Esophagus muscularis mucosa (tissue), 4 donors: ENCODE results near the gene CABP7. TPM values are rescaled to one million over a fixed set of nuclear protein-coding genes. Genes with fewer than 3 reads are reported as not detected.

Experiments
- DNase-seq: peaks from one replicate; pipeline ENCODE4 v3.0.0-alpha.2; 2017; ENCODE audit errors: extremely low spot score
- H3K27ac ChIP-seq, 4 donors: fragments of 200-600 bp; sonication (generic); replicated peaks in 1 of 4; 1 replicate in 3 of 4; 2 replicates in 1 of 4; pipeline ENCODE4 v1.5.1; 2016 to 2019; ENCODE audit warnings: mild to moderate bottlenecking in 1 of 4
- H3K27me3 ChIP-seq, 4 donors: fragments of 200-600 bp; sonication (generic); one replicate each; pipeline versions ENCODE4 v1.5.1 to v1.6.0; 2016 to 2019
- H3K36me3 ChIP-seq, 4 donors: fragments of 200-600 bp; sonication (generic); one replicate each; pipeline ENCODE4 v1.5.1; 2016 to 2019
- H3K4me1 ChIP-seq, 4 donors: fragments of 200-600 bp; sonication (generic); one replicate each; pipeline ENCODE4 v1.5.1; 2016 to 2019
- H3K4me3 ChIP-seq, 4 donors: fragments of 200-600 bp; sonication (generic); 1 replicate in 2 of 4; 2 replicates in 2 of 4; pipeline ENCODE4 v1.5.1; 2016 to 2019; ENCODE audit warnings: mild to moderate bottlenecking in 4 of 4, moderate library complexity in 1 of 4
- H3K9me3 ChIP-seq, 4 donors: fragments of 200-600 bp; sonication (generic); 1 replicate in 3 of 4; 2 replicates in 1 of 4; pipeline ENCODE4 v1.5.1; 2016 to 2019
- CTCF ChIP-seq, 3 experiments: fragments of 200-600 bp in 2 of 3; fragments of 450-650 bp in 1 of 3; sonication (generic) in 2 of 3; IDR thresholded peaks; one replicate each; pipeline ENCODE4 v1.5.1; 2017 to 2019; ENCODE audit warnings: antibody characterized with exemption in 3 of 3, mild to moderate bottlenecking in 2 of 3, moderate library complexity in 1 of 3
- EP300 ChIP-seq: sonication (generic); formaldehyde crosslinking; IDR thresholded peaks from one replicate; pipeline ENCODE4 v1.6.1; 2017; ENCODE audit warnings: antibody characterized with exemption
- POLR2A ChIP-seq: fragments of 450-650 bp; IDR thresholded peaks from one replicate; pipeline ENCODE4 v1.6.1; 2017; ENCODE audit warnings: antibody characterized with exemption, moderate library complexity, mild to moderate bottlenecking, low read depth
- POLR2AphosphoS5 ChIP-seq, 2 donors: sonication (generic); formaldehyde crosslinking; IDR thresholded peaks; one replicate each; pipeline ENCODE4 v1.6.1; 2017; ENCODE audit warnings: antibody characterized with exemption in 2 of 2
- WGBS: methylation state at CpG from one replicate; pipeline ENCODE4 v1.1.5; 2018; 5-methylcytosine and 5-hydroxymethylcytosine counted together
- intact Hi-C: fragments of 100-400 bp; cut with DNase I; formaldehyde crosslinking; loops from one replicate; pipeline ENCODE4 v1.15.1; 2023
- total RNA-seq, 4 donors: library from RNA; depleted of rRNA; stranded (reverse); fragments of >200 nt; gene quantifications; one replicate each; pipeline versions ENCODE4 v1.1.0 to v1.2.1, GENCODE V29; 2016

CABP7 gene
- total RNA-seq, 4 donors from 2014 or later, result under 0.01 to 0.99 (median 0.54) TPM

DNA sequence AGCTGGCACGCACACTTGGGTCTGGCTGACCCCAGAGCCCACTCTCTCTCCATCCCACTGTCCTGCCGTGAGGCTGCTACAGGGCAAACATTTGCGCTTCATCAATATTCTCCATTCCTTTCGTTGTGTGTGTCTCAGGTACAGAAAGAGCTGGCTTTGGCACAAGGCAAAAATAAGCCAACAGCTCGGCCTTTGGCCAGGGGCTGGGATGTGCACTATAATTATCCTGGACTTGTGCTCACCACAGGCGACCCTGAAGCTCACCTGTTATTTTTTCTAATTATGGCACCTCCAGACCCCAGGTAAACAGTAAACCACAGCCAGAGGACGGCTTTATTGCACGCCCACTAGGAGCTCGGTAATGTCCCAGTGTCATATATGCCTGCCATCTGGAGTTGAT, 36.1 kb downstream of the CABP7 start:
- H3K4me1 ChIP-seq, result peaks cover 0 to 5% (median 0%) of the 10 kb centered on the region in 4 donors
- intact Hi-C loops, result no loop called here
- H3K9me3 ChIP-seq, result no peaks in the 10 kb centered on the region
- H3K27ac ChIP-seq, result no peak overlapping the region
- 88% methylated on average over 9 of the region's 9 CpGs for WGBS
- H3K27me3 ChIP-seq, result no peaks in the 10 kb centered on the region
- TF ChIP-seq POLR2AphosphoS5 (IDR thresholded peaks at IDR 0.05) (no peak), EP300 (no peak), CTCF (IDR thresholded peaks at IDR 0.05) (no peak), POLR2A (no peak)
- no peak for DNase-seq
- peaks cover 0 to 26% (median 14%) of the 10 kb centered on the region in 4 donors for H3K36me3 ChIP-seq
- H3K4me3 ChIP-seq, result no peak overlapping the region

DNA sequence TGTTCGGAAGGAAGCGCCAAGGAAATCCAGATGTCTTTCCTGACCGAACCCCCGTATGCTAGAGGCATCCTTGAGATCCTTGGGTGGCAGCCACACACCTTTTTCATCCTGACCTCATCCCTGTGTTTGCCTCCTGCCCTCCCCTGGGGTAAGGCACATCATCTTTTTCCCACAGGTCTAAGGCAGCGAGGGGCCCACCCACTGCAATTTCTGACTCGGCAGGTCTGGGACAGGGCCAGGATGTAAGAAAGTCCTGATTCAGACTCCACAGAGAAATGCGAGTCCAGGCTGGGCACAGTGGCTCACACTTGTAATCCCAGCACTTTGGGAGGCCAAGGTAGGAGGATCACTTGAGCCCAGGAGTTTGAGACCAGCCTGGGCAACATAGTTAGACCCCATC, 36.5 kb downstream of the CABP7 start:
- WGBS, result 81% methylated on average over 5 of the region's 7 CpGs
- Histone ChIP-seq H3K27me3 (no peaks in the 10 kb centered on the region), H3K4me3 (no peak overlapping the region), H3K36me3 (peaks cover 0 to 22% (median 14%) of the 10 kb centered on the region in 4 donors), H3K9me3 (no peaks in the 10 kb centered on the region), H3K4me1 (peaks cover 0 to 5% (median 0%) of the 10 kb centered on the region in 4 donors), H3K27ac (no peak overlapping the region)
- intact Hi-C loops, result no loop called here
- DNase-seq, result no peak
- TF ChIP-seq POLR2AphosphoS5 (IDR thresholded peaks at IDR 0.05), result no peak
- no peak for TF ChIP-seq EP300
- no peak for TF ChIP-seq POLR2A
- no peak for TF ChIP-seq CTCF (IDR thresholded peaks at IDR 0.05)

GRCh38 chr22:29757096-29757495, 37.3 kb downstream of the CABP7 start:
- H3K4me3 ChIP-seq, result no peak overlapping the region
- no peaks in the 10 kb centered on the region for H3K9me3 ChIP-seq
- H3K27me3 ChIP-seq, result no peaks in the 10 kb centered on the region
- WGBS, result 93% methylated on average over 3 of the region's 3 CpGs
- DNase-seq, result no peak
- no peak overlapping the region for H3K27ac ChIP-seq
- peaks cover 0 to 5% (median 0%) of the 10 kb centered on the region in 4 donors for H3K4me1 ChIP-seq
- TF ChIP-seq CTCF (IDR thresholded peaks at IDR 0.05) (no peak), POLR2A (no peak), EP300 (no peak), POLR2AphosphoS5 (IDR thresholded peaks at IDR 0.05) (no peak)
- intact Hi-C loops, result no loop called here
- peaks cover 0 to 20% (median 14%) of the 10 kb centered on the region in 4 donors for H3K36me3 ChIP-seq

GRCh38 chr22:29758068-29758622, 38.3 kb downstream of the CABP7 start:
- peaks cover 0 to 5% (median 0%) of the 10 kb centered on the region in 4 donors for H3K4me1 ChIP-seq
- 79% methylated on average over 7 of the region's 7 CpGs for WGBS

DNA sequence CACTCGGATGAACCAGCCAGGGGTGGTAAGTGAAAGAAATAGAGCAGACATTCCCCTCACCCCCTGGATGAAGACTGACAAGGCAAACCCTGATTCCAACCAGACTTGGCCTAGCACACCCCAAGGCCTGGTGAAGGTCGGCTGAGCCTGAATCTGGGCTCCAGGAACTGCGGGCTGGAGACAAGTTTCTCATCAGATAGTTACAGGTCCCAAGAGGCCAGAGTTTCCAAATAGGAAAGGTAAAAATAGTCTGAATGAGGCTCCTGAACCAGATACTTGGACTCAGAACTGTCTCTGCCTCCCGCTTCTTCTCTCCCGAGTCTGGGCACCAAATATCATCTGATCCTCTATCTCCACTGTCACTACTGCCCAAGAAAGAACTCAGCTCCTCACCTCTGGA, 39.2 kb downstream of the CABP7 start:
- H3K4me1 ChIP-seq, result peaks cover 0 to 5% (median 0%) of the 10 kb centered on the region in 4 donors
- H3K4me3 ChIP-seq, result no peak overlapping the region
- no peak for TF ChIP-seq EP300
- no peak for TF ChIP-seq CTCF (IDR thresholded peaks at IDR 0.05)
- TF ChIP-seq POLR2AphosphoS5 (IDR thresholded peaks at IDR 0.05), result no peak
- no peak for TF ChIP-seq POLR2A
- no peaks in the 10 kb centered on the region for H3K27me3 ChIP-seq
- no peak overlapping the region for H3K27ac ChIP-seq
- peaks cover 0 to 7% (median 5%) of the 10 kb centered on the region in 4 donors for H3K36me3 ChIP-seq
- WGBS, result 70% methylated on average over 5 of the region's 5 CpGs
- no peak for DNase-seq
- no peaks in the 10 kb centered on the region for H3K9me3 ChIP-seq
- intact Hi-C loops, result no loop called here

More at GRCh38 chr22:29758068-29758622, 38.3 kb downstream of the CABP7 start:
- intact Hi-C loops, result no loop called here
- Histone ChIP-seq H3K4me3 (no peak overlapping the region), H3K27ac (no peak overlapping the region), H3K9me3 (no peaks in the 10 kb centered on the region), H3K27me3 (no peaks in the 10 kb centered on the region), H3K36me3 (peaks cover 0 to 14% (median 11%) of the 10 kb centered on the region in 4 donors)
- DNase-seq, result no peak
- no peak for TF ChIP-seq POLR2A
